HG03139 (cell line): ENCODE results near the gene MYRIP.
"Not testable (repeated sequence)": the region's sequence is repeated elsewhere in the genome, so short reads cannot be mapped to it uniquely, and the experiment has no call there.

ENCODE experiments used
- ATAC-seq: cut with Tn5 transposase; IDR thresholded peaks from one replicate; pipeline ENCODE4 v1.9.1; 2021; ENCODE audit not compliant: unreplicated experiment

Gene MYRIP

DNA sequence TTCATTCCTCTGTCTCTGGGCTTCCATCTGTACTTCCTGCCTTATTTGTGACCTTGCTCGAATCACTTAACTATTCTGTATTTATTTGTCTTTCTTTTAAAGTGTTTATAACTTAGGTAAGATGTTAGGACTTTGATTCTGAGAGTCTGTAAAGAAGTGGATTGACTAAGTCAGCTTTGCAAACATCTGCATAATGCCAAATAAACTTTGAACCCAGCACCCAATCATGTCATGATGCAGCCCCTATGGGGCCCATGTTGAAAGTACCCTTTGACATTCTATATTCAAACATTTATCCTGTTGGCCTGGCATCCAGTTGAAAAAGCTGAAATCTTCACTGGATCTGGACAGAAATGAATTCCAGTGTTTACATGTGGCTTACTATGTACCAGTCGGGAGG lies 3.8 kb upstream of the MYRIP start:
- ATAC-seq = no peak

- no peak for ATAC-seq
Measured at GRCh38 chr3:39806820-39807219, 2.6 kb upstream of the MYRIP start.

GRCh38 chr3:39808467-39809180 lies 785 bp upstream of the MYRIP start:
- ATAC-seq = peak; percentile 18

GRCh38 chr3:39809995-39810595 lies 686 bp downstream of the MYRIP start:
- no peak for ATAC-seq

DNA sequence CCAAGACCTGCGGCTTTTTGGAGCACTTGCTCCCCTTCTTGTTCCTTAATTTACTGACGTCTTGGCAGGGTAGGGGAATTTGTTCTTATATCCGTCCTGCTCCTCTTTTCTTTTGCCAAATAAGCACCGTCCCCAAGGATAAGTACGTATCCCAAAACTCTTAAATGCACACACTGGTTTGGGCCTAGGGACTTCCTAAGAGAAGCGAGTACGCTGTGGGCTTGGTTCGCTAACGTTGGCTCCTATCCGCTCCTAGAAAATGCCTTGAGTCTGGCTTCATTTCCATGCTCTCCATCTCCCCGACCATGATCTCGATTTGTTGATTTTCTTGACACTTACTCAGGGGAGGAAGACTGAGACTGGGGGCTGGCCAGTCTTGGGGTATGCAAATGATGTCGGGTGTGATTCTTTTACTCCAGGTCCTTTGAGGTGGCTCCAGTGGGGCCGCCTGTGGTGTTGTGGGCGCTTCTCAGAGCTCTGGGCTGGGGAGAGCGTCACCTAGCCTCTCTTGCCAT lies 1.3 kb downstream of the MYRIP start:
- no peak for ATAC-seq

DNA sequence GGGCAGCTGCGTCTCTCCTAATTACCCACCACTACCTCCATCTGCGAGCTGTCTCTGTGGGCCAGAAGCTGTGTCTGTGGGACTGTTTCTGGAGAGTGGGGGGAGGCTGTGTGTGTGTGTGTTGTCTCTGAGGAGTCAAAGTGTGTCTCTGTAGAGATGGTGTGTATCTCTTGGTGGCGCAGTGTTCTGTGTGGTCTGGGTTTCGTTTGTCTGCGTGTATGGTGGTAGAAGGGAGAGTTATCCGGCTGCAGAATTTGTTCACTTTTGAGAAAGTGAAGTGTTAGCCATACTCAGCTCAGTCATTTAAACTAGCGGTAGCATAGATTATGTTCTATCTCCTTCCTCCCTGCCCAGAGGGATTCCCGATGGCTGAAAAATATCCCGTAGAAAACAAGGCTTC lies 2.2 kb downstream of the MYRIP start:
- no peak for ATAC-seq

- no peak for ATAC-seq
Measured at GRCh38 chr3:39812537-39812936, 3.1 kb downstream of the MYRIP start.

GRCh38 chr3:39814007-39814406 lies 4.6 kb downstream of the MYRIP start:
- no peak for ATAC-seq

DNA sequence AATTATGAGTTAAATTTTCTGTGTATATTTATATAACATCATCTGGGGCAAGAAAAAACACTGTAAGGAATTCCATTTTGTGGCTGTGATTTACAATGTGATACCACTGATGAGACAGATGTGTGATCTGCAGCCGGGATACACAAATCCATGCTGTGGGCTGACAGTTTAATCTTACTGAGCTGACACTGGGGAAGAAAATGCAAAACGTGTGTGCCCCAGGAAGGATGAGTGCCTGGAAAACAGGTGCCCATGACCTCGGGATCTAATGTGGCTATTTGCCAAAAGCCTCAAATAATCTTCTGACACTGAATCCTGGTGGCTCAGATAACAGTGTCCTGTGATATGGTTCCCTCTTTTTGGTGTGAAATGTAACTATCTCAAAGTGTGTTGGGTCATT lies 10.5 kb downstream of the MYRIP start:
- no peak for ATAC-seq

- ATAC-seq = not testable (repeated sequence)
Measured at GRCh38 chr3:39833764-39834163, 24.4 kb downstream of the MYRIP start.

DNA sequence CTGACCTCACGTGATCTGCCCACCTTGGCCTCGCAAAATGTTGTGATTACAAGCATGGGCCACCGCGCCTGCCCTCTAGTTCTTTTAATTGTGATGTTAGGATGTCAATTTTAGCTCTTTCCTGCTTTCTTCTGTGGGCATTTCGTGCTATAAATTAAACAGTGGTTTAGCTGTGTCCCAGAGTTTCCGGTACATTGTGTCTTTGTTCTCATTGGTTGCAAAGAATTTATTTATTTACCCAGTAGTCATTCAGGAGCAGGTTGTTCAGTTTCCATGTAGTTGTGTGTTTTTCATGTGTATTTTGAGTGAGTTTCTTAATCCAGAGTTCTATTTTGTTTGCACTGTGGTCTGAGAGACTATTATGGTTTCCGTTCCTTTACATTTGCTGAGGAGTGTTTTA lies 30.1 kb downstream of the MYRIP start:
- no peak for ATAC-seq

DNA sequence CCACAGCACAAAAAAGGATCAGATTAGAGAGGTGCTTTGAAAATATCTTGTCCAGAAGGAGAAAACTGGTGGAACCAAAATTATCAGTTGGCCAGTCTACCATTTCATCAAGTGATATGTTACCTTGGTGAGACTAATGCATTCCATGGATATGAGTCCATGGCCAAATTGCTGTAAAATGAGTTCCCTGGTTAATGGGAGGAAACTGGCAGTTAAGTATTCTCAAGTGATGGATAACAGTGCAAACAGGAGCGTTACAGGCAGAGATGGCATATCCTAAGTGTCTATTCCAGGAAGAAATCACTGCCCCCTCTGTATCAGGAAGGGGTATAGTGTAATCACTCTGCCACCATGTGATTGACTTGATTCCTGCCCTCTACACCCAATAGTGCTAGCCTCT lies 34.0 kb downstream of the MYRIP start:
- ATAC-seq = no peak

DNA sequence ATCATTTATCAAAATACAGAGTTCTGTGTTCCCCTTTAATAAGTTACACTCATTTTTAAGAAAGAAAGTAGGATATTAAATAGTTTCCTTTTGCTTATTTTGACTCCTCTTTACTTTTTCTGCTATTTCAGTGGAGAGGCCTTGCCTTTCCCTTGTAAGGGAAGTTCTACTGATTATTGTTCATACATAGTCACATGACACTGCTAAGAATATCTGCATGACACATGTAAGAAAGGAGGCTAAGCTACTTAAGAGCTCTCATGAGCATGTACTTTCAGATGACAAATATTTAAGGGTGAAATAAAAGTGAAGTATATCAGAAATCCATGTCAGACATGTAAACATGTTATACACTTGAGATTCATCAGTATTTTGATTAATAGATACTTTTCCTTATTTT lies 39.0 kb downstream of the MYRIP start:
- no peak for ATAC-seq

GRCh38 chr3:39849992-39850715 lies 40.7 kb downstream of the MYRIP start:
- no peak for ATAC-seq

DNA sequence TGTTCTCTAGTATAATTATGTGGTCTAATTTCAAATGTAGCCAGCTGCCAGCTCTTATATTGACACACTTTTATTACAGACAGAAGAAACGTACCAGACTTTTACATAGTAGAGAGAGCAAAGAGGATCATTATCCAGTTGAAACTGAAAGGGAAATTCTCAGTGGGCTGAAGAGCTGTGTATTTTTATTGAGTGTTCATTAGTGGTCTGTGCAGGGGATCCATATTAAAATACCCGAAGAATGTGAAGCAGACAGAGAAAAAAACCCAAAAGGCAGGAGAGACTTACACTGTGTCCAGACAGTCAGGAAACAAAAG lies 41.3 kb downstream of the MYRIP start:
- ATAC-seq = no peak

- ATAC-seq = no peak
Measured at GRCh38 chr3:39855517-39855916, 46.1 kb downstream of the MYRIP start.

- ATAC-seq = no peak
Measured at GRCh38 chr3:39869890-39870289, 60.5 kb downstream of the MYRIP start.

GRCh38 chr3:39870706-39871105 lies 61.3 kb downstream of the MYRIP start:
- ATAC-seq = no peak

- ATAC-seq = no peak
Measured at GRCh38 chr3:39879581-39879980, 70.2 kb downstream of the MYRIP start.

- ATAC-seq = no peak
Measured at GRCh38 chr3:39882111-39882510, 72.7 kb downstream of the MYRIP start.

GRCh38 chr3:39892068-39892467 lies 82.7 kb downstream of the MYRIP start:
- no peak for ATAC-seq

GRCh38 chr3:39896184-39896583 lies 86.8 kb downstream of the MYRIP start:
- no peak for ATAC-seq
